Measurements from ENCODE around the gene GUCY1B1.

Gene GUCY1B1

GRCh38 chr4:155742310-155743015 lies 16.4 kb upstream of the GUCY1B1 start:
- DNase-seq (ENCODE audit: low read depth in 2 of 2): no peak
- peak; percentile 7 for TF ChIP-seq CTCF (IDR thresholded peaks at IDR 0.05; ENCODE audit: low read depth, low read length)
- H3K4me3 ChIP-seq (replicated peaks in 1 of 2; ENCODE audit: low read depth in 2 of 2, low read length in 2 of 2): no peak overlapping the region

DNA sequence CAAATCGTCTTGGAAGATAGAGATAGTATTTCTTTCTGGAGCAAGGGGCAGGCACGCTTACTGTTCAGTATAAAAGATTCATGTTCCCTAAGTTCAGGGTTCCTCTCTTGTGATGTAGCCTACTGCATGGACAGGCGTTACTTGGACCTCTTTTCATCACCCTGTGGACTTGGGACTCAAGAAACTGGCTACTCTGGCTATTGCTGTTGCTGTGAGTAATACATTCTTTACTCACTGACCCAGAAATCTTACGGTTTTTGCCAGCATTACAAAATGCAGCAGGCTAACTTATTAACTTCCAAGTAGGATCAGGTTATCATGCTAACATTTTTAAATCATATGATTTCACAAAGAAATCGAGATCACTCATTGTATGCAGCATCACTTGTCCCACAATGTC lies 12.8 kb upstream of the GUCY1B1 start:
- no peak for TF ChIP-seq CTCF (IDR thresholded peaks at IDR 0.05; ENCODE audit: low read depth, low read length)
- no peak overlapping the region for H3K4me3 ChIP-seq (replicated peaks in 1 of 2; ENCODE audit: low read depth in 2 of 2, low read length in 2 of 2)
- DNase-seq (ENCODE audit: low read depth in 2 of 2): peak; percentile 43 to 57

DNA sequence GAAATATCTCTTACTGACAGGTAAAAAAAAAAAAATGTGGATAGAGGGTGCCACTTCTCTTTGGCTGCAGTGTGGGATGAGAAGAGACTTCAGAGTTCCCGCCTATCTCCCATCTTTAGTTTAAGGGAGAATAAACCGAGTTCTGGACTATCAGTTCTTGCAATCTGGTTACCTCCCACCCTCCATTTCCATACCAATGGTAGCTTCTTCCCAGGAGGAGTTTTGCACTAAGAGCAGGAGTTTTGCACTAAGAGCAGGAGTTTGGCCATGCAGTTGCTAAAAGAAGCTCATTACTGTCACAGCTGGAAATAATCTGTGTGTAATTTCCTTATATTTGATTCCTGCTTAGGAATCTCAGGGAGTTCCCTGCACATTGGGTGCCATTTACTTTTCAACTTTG lies 10.8 kb upstream of the GUCY1B1 start:
- no peak overlapping the region for H3K4me3 ChIP-seq (replicated peaks in 1 of 2; ENCODE audit: low read depth in 2 of 2, low read length in 2 of 2)
- no peak for DNase-seq (ENCODE audit: low read depth in 2 of 2)
- TF ChIP-seq CTCF (IDR thresholded peaks at IDR 0.05; ENCODE audit: low read depth, low read length): no peak

GRCh38 chr4:155749041-155749440 lies 9.8 kb upstream of the GUCY1B1 start:
- no peak for TF ChIP-seq CTCF (IDR thresholded peaks at IDR 0.05; ENCODE audit: low read depth, low read length)
- H3K4me3 ChIP-seq (replicated peaks in 1 of 2; ENCODE audit: low read depth in 2 of 2, low read length in 2 of 2): no peak overlapping the region
- DNase-seq (ENCODE audit: low read depth in 2 of 2): no peak

- no peak for DNase-seq (ENCODE audit: low read depth in 2 of 2)
- TF ChIP-seq CTCF (IDR thresholded peaks at IDR 0.05; ENCODE audit: low read depth, low read length): no peak
- no peak overlapping the region for H3K4me3 ChIP-seq (replicated peaks in 1 of 2; ENCODE audit: low read depth in 2 of 2, low read length in 2 of 2)
Observed at GRCh38 chr4:155751569-155751968, 7.3 kb upstream of the GUCY1B1 start.

DNA sequence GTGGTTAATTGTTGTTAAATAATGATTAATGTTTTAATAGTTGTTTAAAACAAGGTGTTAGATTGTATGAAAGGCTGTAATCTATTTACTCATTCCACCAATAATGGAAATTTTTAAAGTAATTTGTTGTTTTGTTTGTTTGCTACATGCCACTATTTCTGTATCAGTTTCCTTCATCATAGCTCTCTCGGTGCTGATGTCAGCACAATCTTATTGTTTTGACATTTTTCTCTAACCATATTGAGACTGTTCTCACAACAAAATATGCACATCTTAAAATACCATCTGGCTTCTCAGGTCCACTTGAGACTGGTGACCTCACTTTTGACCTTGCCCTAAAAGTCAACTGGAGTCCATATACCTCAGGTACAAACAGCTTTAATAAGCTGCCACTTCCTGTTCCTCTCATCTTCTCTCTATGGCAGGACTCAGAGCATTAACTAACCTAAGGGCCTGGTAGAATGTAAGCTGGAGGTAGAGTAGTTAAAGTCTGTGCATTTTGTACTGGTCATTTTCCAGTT lies 1.0 kb upstream of the GUCY1B1 start:
- H3K4me3 ChIP-seq (replicated peaks in 1 of 2; ENCODE audit: low read depth in 2 of 2, low read length in 2 of 2): no peak overlapping the region
- DNase-seq (ENCODE audit: low read depth in 2 of 2): no peak
- TF ChIP-seq CTCF (IDR thresholded peaks at IDR 0.05; ENCODE audit: low read depth, low read length): no peak

Measured in cardiac fibroblast (primary cell).